ENCODE measurements around the gene KIF24. TPM values are rescaled to one million over a fixed set of nuclear protein-coding genes. Genes with fewer than 3 reads are reported as not detected.

The KIF24 gene
- total and polyA plus RNA-seq, 3 donors from 2014 or later = 18.3 to 34.7 (median 20.0) TPM

DNA sequence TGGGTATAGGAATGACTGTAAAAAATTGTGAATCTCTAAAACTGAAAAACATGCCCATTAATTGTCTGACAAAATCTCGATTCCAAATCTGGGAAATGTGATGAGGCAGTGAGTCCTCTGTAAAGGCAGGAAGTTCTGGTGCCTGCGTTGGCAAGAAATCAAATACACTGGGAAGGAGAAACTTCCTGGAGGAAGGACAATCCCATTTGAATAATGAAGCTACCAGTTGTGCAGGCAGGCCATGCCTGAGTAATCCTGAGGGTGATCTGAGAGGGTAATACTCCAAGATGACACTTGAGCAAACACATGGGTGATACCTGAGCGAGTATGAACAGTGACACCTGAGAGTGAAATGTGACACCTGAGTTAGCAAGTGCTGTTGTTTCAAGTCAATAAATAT is 49.7 kb downstream of the KIF24 start:
- DNase-seq = no peak
- TF ChIP-seq POLR2A (IDR thresholded peaks at IDR 0.05) = no peak
- TF ChIP-seq, protein P1, sequence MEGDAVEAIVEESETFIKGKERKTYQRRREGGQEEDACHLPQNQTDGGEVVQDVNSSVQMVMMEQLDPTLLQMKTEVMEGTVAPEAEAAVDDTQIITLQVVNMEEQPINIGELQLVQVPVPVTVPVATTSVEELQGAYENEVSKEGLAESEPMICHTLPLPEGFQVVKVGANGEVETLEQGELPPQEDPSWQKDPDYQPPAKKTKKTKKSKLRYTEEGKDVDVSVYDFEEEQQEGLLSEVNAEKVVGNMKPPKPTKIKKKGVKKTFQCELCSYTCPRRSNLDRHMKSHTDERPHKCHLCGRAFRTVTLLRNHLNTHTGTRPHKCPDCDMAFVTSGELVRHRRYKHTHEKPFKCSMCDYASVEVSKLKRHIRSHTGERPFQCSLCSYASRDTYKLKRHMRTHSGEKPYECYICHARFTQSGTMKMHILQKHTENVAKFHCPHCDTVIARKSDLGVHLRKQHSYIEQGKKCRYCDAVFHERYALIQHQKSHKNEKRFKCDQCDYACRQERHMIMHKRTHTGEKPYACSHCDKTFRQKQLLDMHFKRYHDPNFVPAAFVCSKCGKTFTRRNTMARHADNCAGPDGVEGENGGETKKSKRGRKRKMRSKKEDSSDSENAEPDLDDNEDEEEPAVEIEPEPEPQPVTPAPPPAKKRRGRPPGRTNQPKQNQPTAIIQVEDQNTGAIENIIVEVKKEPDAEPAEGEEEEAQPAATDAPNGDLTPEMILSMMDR (IDR thresholded peaks at IDR 0.05) = no peak
- H3K4me3 ChIP-seq = no peak overlapping the region
- intact Hi-C loops (cut with DNase I; ENCODE audit: low total_unique reads) = no loop called here
- no peaks in the 10 kb centered on the region for H3K4me1 ChIP-seq
- no peaks in the 10 kb centered on the region for H3K9me3 ChIP-seq
- H3K27me3 ChIP-seq = no peaks in the 10 kb centered on the region
- H3K27ac ChIP-seq = no peak overlapping the region
- 75 to 90% methylated on average over 3 of the region's 3 CpGs for WGBS, 2 donors
- no peaks in the 10 kb centered on the region for H3K36me3 ChIP-seq (ENCODE audit: low read depth, missing control alignments)

Small RNA genes within 50 kb of the gene (small RNA-seq; reads per million reads assigned to genes)
- 0.09 to 0.27 reads per million in 2 donors for gene RNU2-50P

Other genes with a start within 250 kb of the KIF24 start
- gene DCAF12, start 202.6 kb downstream of the KIF24 start, total RNA-seq = 100 to 1,000 TPM in 1 of 2 donors, 10 to 100 TPM in 1; 99.3 to 120 TPM
- gene DCAF12, start 202.6 kb downstream of the KIF24 start, polyA plus RNA-seq (ENCODE audit: insufficient read depth, low read depth, low replicate concordance) = 169 TPM
- gene UBAP1, start 150.2 kb downstream of the KIF24 start, total RNA-seq = 10 to 100 TPM; 65.1 to 81.9 TPM
- 127 TPM for gene UBAP1, start 150.2 kb downstream of the KIF24 start, polyA plus RNA-seq (ENCODE audit: insufficient read depth, low read depth, low replicate concordance)
- 10 to 100 TPM; 16.7 to 20.9 TPM for gene NUDT2, start 301 bp upstream of the KIF24 start, total RNA-seq
- 21.1 TPM for gene NUDT2, start 301 bp upstream of the KIF24 start, polyA plus RNA-seq (ENCODE audit: insufficient read depth, low read depth, low replicate concordance)
- gene MYORG, start 47.6 kb upstream of the KIF24 start, total RNA-seq = 1 to 10 TPM; 2.8 to 4.6 TPM
- gene MYORG, start 47.6 kb upstream of the KIF24 start, polyA plus RNA-seq (ENCODE audit: insufficient read depth, low read depth, low replicate concordance) = 2.8 TPM
- 10 to 100 TPM; 12.6 to 17.9 TPM for gene FAM219A, start 129.3 kb upstream of the KIF24 start, total RNA-seq
- gene FAM219A, start 129.3 kb upstream of the KIF24 start, polyA plus RNA-seq (ENCODE audit: insufficient read depth, low read depth, low replicate concordance) = 12.2 TPM
- 10 to 100 TPM; 22.7 to 36.7 TPM for gene DNAI1, start 129.5 kb upstream of the KIF24 start, total RNA-seq
- gene DNAI1, start 129.5 kb upstream of the KIF24 start, polyA plus RNA-seq (ENCODE audit: insufficient read depth, low read depth, low replicate concordance) = 109 TPM
- gene ENHO, start 193.7 kb upstream of the KIF24 start, total RNA-seq = 10 to 100 TPM; 24.7 to 31.2 TPM
- 25.7 TPM for gene ENHO, start 193.7 kb upstream of the KIF24 start, polyA plus RNA-seq (ENCODE audit: insufficient read depth, low read depth, low replicate concordance)